Measurements from ENCODE around the gene TNFSF15. TPM values are rescaled to one million over a fixed set of nuclear protein-coding genes. Genes with fewer than 3 reads are reported as not detected.

The TNFSF15 gene
- 0.41 TPM for polyA plus RNA-seq (2013, experiment 1 of 2)
- 0.40 TPM for polyA plus RNA-seq (2013, experiment 2 of 2)

DNA sequence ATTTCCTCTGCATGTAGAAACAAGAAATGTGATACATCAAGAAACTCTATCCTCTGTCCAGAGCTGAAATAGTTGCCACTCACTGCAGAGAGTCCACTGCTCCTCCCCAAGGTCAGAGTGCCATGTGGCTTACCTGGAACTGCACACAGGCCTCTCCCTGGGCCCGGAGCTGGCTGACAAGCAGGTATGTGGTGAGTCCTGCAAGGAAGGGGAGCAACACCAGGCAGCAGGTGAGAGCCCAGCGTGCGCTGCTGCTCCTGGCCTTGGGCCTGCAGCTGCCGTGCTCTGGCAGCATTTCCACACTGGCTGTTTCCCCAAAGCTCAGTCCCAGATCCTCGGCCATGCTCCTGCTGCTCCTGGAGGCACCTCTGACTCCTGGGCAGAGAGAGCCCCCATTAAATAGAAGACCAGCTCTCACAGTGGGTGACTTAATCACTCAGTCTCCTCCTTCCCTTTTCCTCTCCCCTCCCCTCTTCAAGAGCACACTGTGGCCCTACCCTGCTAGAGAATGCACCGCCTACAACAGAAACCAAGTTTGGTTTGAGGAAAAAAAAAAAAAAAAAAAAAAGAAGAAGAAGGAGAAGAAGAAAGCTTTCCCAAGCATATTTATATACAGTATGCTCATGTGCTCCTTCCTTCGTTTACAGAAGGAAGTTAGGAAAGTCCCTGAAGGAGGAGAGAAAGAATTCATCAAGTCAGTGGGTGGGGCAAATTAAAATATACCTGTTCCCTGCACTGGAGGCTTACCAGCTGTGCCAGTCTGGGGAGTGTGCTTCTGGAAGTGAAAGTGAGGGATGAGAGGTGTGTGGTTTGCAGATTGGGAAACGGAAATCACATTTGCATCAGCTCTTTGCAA lies at the start of gene TNFSF15:
TNFSF15 (minus strand) TSS at position 370 of the 856 bp plus-strand sequence; CDS start at position 343, 27 bp downstream.
- Histone ChIP-seq H3K4me3 (ENCODE audit: extremely low read depth, insufficient read depth, low read length, poor library complexity, severe bottlenecking) (no peak within 1 kb of the TSS), H3K27ac (ENCODE audit: low read depth, low read length, severe bottlenecking) (no peak within 1 kb of the TSS), H3K4me1 (ENCODE audit: control insufficient read depth, insufficient read depth, low read length, poor library complexity, severe bottlenecking) (peaks cover 14% of the 10 kb centered on the region)

DNA sequence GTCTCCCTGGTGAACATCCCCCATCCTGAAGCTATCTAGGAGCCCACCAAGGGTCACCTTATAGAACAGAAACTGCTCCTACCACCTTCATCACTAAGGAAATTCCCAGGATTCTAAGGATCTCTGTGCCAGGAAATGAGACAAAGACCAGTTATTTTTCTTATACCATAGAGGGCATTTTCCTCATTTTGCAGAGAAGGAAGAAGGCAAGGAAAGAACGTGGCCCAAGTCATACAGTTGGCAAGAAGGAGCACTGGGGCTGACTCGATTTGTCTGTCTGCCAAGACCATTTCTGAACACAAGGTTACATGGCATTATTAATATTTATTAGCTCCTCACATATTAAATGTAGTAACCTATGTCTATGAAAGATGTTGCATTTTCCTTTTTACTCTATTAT lies 49.6 kb upstream of the TNFSF15 start:
- no peak overlapping the region for H3K4me3 ChIP-seq (ENCODE audit: extremely low read depth, insufficient read depth, low read length, poor library complexity, severe bottlenecking)
- H3K4me1 ChIP-seq (ENCODE audit: control insufficient read depth, insufficient read depth, low read length, poor library complexity, severe bottlenecking), result peaks cover 7% of the 10 kb centered on the region
- H3K27ac ChIP-seq (ENCODE audit: low read depth, low read length, severe bottlenecking), result no peak overlapping the region
- no peaks in the 10 kb centered on the region for H3K36me3 ChIP-seq (ENCODE audit: control insufficient read depth, insufficient read depth, low read length)
- no peaks in the 10 kb centered on the region for H3K9me3 ChIP-seq (ENCODE audit: control insufficient read depth, low read length)
- WGBS, 2 experiments (ENCODE audit: insufficient coverage in 2 of 2), result no CpG with 5 or more reads among the region's 2 CpGs

More for the DNA sequence above, at the start of gene TNFSF15:
- 47% methylated on average over 5 to 6 of the region's 8 CpGs for WGBS, 2 experiments (ENCODE audit: insufficient coverage in 2 of 2)
- Histone ChIP-seq H3K36me3 (ENCODE audit: control insufficient read depth, insufficient read depth, low read length) (no peaks in the 10 kb centered on the region), H3K9me3 (ENCODE audit: control insufficient read depth, low read length) (no peaks in the 10 kb centered on the region)

DNA sequence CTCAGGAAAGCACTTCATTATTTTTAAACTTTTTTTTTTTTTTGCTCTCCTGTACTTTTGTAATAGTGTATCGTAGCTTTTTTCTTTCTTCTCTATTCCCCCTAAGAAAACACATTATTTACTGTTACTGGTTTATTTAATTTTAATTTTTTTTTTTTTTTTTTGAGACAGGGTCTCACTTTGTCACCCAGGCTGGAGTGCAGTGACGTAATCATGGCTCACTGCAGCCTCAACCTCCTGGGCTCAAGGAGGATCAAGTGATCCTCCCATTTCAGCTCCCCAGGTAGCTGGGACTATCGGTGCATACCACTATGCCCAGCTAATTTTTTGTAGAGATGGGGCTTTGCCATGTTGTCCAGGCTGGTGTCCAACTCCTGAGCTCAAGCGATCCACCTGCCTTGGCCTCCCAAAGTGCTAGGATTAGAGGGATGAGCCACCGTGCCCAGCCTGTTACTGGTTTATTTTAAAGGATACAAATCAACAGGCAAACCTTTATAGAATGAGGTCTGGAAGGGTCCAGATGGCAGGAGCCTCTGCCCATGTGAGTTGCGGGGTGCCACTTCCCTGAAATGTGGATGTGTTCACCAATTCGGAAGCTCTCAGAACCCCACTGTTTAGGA lies 49.0 kb upstream of the TNFSF15 start:
- Histone ChIP-seq H3K4me1 (ENCODE audit: control insufficient read depth, insufficient read depth, low read length, poor library complexity, severe bottlenecking) (peaks cover 7% of the 10 kb centered on the region), H3K27ac (ENCODE audit: low read depth, low read length, severe bottlenecking) (no peak overlapping the region), H3K9me3 (ENCODE audit: control insufficient read depth, low read length) (no peaks in the 10 kb centered on the region), H3K36me3 (ENCODE audit: control insufficient read depth, insufficient read depth, low read length) (no peaks in the 10 kb centered on the region), H3K4me3 (ENCODE audit: extremely low read depth, insufficient read depth, low read length, poor library complexity, severe bottlenecking) (no peak overlapping the region)
- 93 to 98% methylated on average over 3 to 5 of the region's 7 CpGs for WGBS, 2 experiments (ENCODE audit: insufficient coverage in 2 of 2)

DNA sequence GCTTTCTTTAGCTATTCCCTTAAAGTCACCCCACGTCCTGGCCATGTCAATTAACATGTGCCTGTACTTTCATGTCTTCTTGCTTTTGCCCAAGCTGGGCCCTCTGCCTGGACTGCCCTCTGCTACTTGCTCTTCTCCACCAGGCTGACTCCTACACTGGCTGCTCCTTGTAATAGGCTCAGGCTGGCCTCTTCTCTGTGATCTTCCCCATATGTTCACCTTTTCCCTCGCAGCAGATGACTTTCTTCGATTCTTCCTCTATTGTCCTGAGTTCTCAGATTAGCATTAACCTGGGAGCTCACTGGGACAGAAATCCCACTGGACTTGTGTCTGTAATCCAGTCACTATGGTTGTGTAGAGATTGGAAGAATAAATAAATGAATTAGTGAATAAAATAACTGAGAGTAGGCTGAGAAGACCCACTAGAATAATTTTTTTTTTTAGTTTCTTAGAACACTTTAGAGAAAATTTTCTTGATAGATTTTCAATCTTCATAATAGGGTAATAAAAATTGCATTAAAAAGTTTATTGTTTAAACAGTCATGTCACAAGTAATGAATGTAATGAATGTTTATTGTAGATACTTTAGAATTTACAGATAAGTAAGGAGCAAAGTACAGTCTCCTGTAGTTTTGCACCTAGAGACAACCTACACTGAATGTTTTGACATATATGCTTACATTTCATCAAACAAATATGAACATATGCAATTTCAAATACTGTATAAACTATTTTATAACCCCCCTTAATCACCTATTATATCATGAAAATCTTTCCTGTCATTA lies 47.4 kb upstream of the TNFSF15 start:
- peaks cover 7% of the 10 kb centered on the region for H3K4me1 ChIP-seq (ENCODE audit: control insufficient read depth, insufficient read depth, low read length, poor library complexity, severe bottlenecking)
- H3K27ac ChIP-seq (ENCODE audit: low read depth, low read length, severe bottlenecking), result no peak overlapping the region
- 85 to 100% methylated on average over 1 to 2 of the region's 3 CpGs for WGBS, 2 experiments (ENCODE audit: insufficient coverage in 2 of 2)
- no peak overlapping the region for H3K4me3 ChIP-seq (ENCODE audit: extremely low read depth, insufficient read depth, low read length, poor library complexity, severe bottlenecking)
- H3K36me3 ChIP-seq (ENCODE audit: control insufficient read depth, insufficient read depth, low read length), result no peaks in the 10 kb centered on the region
- no peaks in the 10 kb centered on the region for H3K9me3 ChIP-seq (ENCODE audit: control insufficient read depth, low read length)

DNA sequence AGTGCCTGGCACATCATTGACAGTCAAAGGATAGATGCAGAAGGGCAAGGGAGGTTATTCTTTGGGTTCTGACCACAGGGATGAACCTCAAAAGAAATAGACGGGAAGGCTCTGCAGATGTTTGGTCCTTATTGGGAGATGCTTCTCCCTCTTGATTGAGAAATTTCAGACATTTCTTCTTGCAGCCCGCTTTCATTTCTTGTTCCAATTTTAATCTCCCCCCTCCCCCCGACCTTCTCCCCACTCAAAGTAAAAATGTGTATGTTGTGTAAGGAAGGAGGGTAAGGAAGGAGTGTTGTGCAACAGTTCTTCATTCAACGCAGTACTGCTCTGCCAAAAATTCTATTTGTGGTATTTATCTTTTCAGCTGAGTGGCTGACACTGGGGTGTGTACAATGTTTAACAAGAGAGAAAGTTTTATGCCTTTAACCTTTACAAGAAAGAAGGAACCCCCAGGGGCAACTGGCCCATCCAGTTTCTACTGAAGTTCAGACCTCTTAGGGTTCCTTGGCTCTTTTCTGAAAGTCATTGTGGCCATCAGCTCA lies 46.3 kb upstream of the TNFSF15 start:
- 100% methylated on average over 1 of the region's 4 CpGs; no CpG with 5 or more reads in 1 of the 2 experiments for WGBS, 2 experiments (ENCODE audit: insufficient coverage in 2 of 2)
- Histone ChIP-seq H3K4me3 (ENCODE audit: extremely low read depth, insufficient read depth, low read length, poor library complexity, severe bottlenecking) (no peak overlapping the region), H3K27ac (ENCODE audit: low read depth, low read length, severe bottlenecking) (no peak overlapping the region), H3K4me1 (ENCODE audit: control insufficient read depth, insufficient read depth, low read length, poor library complexity, severe bottlenecking) (peaks cover 7% of the 10 kb centered on the region), H3K36me3 (ENCODE audit: control insufficient read depth, insufficient read depth, low read length) (no peaks in the 10 kb centered on the region), H3K9me3 (ENCODE audit: control insufficient read depth, low read length) (no peaks in the 10 kb centered on the region)

DNA sequence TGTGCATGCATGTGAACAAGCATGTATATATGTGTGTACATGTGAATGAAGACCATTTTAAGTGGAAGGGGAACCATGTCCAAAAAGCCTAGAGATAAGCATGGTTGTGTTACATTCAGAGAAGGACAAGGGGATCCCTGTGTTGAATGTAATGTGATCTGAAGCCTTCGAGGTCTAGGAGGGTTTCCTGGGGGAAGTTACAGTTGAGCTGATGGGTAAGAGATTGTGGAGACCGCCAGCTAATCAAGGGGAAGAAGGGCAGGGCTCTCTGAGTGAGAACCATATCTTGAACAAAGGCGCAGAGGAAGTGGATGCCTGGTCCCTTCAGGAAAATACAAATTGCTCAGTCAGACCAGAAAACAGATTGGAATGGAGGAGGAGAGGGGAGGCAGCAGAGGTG lies 45.5 kb upstream of the TNFSF15 start:
- H3K4me3 ChIP-seq (ENCODE audit: extremely low read depth, insufficient read depth, low read length, poor library complexity, severe bottlenecking), result no peak overlapping the region
- no peaks in the 10 kb centered on the region for H3K36me3 ChIP-seq (ENCODE audit: control insufficient read depth, insufficient read depth, low read length)
- peaks cover 7% of the 10 kb centered on the region for H3K4me1 ChIP-seq (ENCODE audit: control insufficient read depth, insufficient read depth, low read length, poor library complexity, severe bottlenecking)
- no peaks in the 10 kb centered on the region for H3K9me3 ChIP-seq (ENCODE audit: control insufficient read depth, low read length)
- WGBS, 2 experiments (ENCODE audit: insufficient coverage in 2 of 2), result 66 to 100% methylated on average over 1 to 2 of the region's 3 CpGs
- H3K27ac ChIP-seq (ENCODE audit: low read depth, low read length, severe bottlenecking), result peak overlapping the region; percentile 51

DNA sequence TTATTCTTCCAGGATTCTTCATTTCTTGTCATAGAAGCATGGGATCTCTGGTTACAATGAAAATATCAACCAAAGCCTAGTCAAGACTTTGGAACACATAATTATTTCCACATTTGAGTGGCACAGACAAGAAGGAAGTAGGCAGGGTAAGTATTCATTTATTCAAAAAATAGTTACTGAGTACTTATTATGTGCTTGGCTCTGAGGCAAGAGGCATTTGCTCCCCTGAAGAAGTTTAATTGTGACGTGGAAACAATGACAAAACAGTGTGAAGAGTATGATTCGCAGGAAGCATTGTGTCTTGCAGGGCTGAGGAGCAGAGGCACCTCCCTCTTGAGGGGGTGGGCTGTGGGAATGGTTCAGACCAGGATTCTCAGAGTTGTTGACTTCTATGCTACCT lies 45.0 kb upstream of the TNFSF15 start:
- no peaks in the 10 kb centered on the region for H3K9me3 ChIP-seq (ENCODE audit: control insufficient read depth, low read length)
- no peak overlapping the region for H3K4me3 ChIP-seq (ENCODE audit: extremely low read depth, insufficient read depth, low read length, poor library complexity, severe bottlenecking)
- peaks cover 7% of the 10 kb centered on the region for H3K4me1 ChIP-seq (ENCODE audit: control insufficient read depth, insufficient read depth, low read length, poor library complexity, severe bottlenecking)
- WGBS, 2 experiments (ENCODE audit: insufficient coverage in 2 of 2), result 69 to 78% methylated on average over 2 of the region's 2 CpGs
- peak overlapping the region; percentile 51 for H3K27ac ChIP-seq (ENCODE audit: low read depth, low read length, severe bottlenecking)
- no peaks in the 10 kb centered on the region for H3K36me3 ChIP-seq (ENCODE audit: control insufficient read depth, insufficient read depth, low read length)

DNA sequence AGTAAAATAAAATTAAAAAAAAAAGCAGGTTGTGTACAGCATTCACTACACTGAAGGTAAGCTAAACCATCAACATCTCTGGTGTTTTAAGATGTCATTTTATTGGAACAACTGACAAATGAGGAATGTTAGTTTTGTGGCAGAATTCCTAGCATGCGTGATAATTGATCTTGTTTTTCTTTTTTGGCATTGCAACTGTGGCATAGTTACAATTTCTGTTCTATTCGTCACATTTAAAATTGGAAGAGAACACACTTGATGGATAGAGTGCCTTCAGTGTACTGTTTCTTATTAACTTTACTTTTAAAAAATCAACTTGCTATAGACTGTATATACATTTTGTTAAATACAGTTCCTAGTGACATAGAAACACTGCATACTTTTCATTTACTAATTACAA lies 43.6 kb upstream of the TNFSF15 start:
- Histone ChIP-seq H3K4me3 (ENCODE audit: extremely low read depth, insufficient read depth, low read length, poor library complexity, severe bottlenecking) (no peak overlapping the region), H3K9me3 (ENCODE audit: control insufficient read depth, low read length) (no peaks in the 10 kb centered on the region), H3K27ac (ENCODE audit: low read depth, low read length, severe bottlenecking) (no peak overlapping the region), H3K4me1 (ENCODE audit: control insufficient read depth, insufficient read depth, low read length, poor library complexity, severe bottlenecking) (peaks cover 7% of the 10 kb centered on the region), H3K36me3 (ENCODE audit: control insufficient read depth, insufficient read depth, low read length) (no peaks in the 10 kb centered on the region)
- WGBS, 2 experiments (ENCODE audit: insufficient coverage in 2 of 2), result no CpG with 5 or more reads among the region's 2 CpGs

DNA sequence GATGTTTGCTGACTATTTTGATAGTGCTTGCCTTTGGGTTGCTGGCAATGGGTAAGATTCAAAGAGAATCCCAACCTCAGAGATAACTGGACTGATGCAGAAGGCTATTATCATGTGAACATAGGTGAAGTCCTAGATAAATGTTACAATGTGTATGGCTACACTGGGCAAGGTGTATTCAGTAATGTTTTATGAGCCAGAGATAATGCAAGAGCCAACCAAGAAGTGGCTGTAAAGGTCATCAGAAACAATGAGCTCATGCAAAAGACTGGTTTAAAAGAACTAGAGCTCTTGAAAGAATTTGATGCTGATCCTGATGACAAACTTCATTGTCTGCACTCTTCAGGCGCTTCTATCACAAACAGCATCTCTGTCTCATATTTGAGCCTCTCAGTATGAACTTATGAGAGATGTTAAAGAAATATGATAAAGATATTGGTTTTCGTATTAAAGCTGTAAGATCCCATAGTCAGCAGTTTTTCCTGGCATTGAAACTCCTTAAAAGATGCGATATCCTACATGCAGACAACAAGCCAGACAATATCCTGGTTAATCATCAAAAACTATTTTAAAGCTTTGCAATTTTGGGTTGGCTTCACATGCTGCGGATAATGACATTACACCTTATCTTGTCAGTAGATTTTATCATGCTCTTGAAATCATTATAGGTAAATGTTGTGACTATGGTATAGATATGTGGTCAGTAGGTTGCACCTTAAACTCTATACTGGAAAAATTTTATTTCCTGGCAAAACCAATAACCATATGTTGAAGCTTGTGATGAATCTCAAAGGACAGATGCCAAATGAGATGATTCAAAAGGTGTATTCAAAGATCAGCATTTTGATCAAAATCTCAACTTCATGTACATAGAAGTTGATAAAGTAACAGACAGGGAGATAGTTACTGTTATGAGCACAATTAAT lies 41.9 kb upstream of the TNFSF15 start:
- Histone ChIP-seq H3K9me3 (ENCODE audit: control insufficient read depth, low read length) (no peaks in the 10 kb centered on the region), H3K4me3 (ENCODE audit: extremely low read depth, insufficient read depth, low read length, poor library complexity, severe bottlenecking) (no peak overlapping the region), H3K4me1 (ENCODE audit: control insufficient read depth, insufficient read depth, low read length, poor library complexity, severe bottlenecking) (peaks cover 7% of the 10 kb centered on the region), H3K36me3 (ENCODE audit: control insufficient read depth, insufficient read depth, low read length) (no peaks in the 10 kb centered on the region), H3K27ac (ENCODE audit: low read depth, low read length, severe bottlenecking) (no peak overlapping the region)
- WGBS, 2 experiments (ENCODE audit: insufficient coverage in 2 of 2), result 100% methylated on average over 1 of the region's 4 CpGs; no CpG with 5 or more reads in 1 of the 2 experiments

All from mesodermal cell (in vitro differentiated cells).